ENCODE data around the gene TMEM259.

TMEM259 gene

DNA sequence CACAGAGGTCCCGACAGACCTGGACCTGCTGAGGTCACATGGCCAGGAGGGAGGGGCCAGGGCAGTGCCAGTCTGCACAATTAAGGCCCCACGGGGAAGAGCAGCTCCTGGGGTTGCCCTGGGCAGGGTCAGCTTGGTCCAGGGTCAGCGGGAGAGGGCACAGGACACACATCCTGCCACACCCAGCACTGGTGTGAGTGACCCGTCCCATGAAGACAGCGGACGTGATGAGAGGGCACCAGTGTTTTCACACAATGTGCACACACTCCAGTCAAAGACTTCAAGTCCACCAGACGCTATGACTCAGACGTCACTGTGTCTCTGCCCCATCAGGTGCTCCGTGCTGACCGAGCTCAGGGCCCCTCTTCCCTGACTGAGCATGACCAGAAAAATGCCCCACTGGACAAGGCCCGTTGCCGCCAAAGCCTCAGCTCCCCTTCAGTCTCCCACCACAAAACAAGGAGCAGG is 4.2 kb downstream of the TMEM259 start:
- DNase-seq (ENCODE audit: low read depth), result peak; percentile 58
- peak overlapping the region; percentile 20 for H3K4me3 ChIP-seq (ENCODE audit: low read length)
- no peak for TF ChIP-seq CTCF (conservative IDR thresholded peaks at IDR 0.05; ENCODE audit: low read length)

GRCh38 chr19:1015782-1016646 is 4.9 kb downstream of the TMEM259 start:
- peak overlapping the region; percentile 20 for H3K4me3 ChIP-seq (ENCODE audit: low read length)
- no peak for DNase-seq (ENCODE audit: low read depth)
- TF ChIP-seq CTCF (conservative IDR thresholded peaks at IDR 0.05; ENCODE audit: low read length), result no peak

DNA sequence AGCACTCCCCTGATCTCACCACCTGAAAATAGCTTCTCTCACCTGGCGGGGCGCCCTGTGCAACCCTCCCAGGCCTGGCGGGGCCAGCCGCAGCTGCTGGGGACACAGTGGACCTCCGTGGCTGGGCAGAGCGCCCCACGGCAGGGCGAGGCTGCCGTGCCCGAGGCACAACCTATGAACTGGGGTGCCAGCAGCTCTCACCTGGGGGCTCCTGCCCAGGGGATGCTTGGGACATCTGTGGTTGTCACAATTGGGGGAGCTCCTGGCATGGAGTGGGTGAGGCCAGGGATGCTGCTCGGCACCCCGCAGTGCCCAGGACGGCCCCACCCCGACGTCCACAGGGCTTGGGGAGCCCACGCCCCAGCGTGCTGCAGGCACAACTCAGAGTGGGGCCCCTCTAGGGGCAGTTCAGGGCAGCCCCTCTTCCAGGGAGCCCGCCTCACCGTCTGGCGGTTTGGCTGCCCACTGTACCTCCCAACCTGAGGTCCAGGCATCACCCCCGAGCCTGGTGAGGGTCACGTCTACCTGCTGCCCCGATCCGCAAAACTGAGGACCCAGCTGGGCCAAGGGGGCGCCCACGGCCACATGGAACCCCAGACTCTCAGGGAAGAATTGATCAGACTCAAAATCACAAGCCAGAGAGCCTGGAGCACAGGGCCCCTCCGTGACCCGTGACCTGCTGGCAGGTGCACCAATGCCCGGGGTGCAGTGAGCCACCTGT is 5.7 kb downstream of the TMEM259 start:
- H3K4me3 ChIP-seq (ENCODE audit: low read length), result no peak overlapping the region
- no peak for TF ChIP-seq CTCF (conservative IDR thresholded peaks at IDR 0.05; ENCODE audit: low read length)
- no peak for DNase-seq (ENCODE audit: low read depth)

DNA sequence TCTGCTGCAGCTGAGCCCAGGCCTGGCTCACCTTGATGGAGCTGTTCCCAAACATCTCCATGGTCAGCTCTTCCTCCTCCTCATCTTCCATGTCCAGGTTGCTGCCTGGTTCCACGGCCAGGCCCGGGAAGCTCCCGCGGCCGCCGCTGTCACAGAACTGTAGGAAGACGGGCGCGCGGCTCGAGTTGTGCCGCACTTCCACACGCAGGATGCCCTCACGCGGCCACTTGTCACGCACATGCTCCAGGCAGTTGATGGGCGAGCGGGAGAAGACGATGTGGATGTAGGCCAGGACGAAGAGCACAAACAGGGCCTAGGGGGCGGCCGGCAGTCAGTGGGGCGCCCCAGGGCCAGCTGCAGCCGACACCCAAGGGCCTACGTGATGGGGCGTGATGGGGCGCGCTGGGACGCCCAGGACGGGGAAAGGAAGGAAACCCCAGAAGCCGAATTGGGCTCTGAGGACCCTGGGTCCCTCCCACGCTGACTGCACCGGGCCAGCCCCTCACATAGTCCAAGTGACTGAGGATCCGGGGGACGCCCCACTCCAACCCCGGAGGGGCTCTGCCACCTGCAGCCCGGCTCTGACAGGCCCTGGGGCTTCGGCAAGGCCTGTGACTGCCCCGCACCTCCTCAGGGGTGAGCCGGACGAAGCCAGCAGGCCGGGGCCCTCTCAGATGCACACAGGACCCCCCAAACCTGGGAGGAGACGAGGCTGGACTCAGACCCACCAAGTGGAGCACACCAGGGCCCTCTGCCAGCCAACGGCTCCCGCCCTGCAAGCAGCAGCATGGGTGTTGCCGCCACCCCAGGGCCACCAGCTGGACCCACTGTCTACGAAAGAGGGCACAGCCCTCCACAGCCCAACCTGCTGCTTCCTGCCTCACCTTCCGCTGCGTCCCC is 6.5 kb downstream of the TMEM259 start:
- no peak for TF ChIP-seq CTCF (conservative IDR thresholded peaks at IDR 0.05; ENCODE audit: low read length)
- H3K4me3 ChIP-seq (ENCODE audit: low read length), result no peak overlapping the region
- no peak for DNase-seq (ENCODE audit: low read depth)

DNA sequence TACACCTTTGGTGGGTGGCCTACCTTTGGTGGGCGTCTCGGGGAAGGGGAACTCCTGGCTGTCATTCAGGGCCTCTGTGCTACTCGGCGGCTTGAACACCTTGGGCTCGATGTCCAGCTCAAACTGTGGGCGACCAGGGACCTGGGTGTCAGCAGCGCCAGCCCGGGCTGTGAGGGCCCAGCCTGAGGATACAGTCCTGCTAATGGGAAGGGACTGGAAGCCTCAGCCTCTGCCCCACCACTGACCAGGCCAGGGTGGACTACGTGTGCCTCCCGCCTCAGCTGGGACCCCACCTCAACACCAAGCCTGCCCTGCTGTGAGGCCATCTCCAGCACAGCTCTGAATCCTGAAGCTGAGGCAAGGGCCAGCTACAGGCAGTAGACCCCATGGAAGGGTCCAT is 7.7 kb downstream of the TMEM259 start:
- no peak for TF ChIP-seq CTCF (conservative IDR thresholded peaks at IDR 0.05; ENCODE audit: low read length)
- H3K4me3 ChIP-seq (ENCODE audit: low read length), result no peak overlapping the region
- no peak for DNase-seq (ENCODE audit: low read depth)

- no peak for TF ChIP-seq CTCF (conservative IDR thresholded peaks at IDR 0.05; ENCODE audit: low read length)
- DNase-seq (ENCODE audit: low read depth), result no peak
Measured at GRCh38 chr19:1012334-1012733, 8.6 kb downstream of the TMEM259 start.

More at GRCh38 chr19:1012334-1012733, 8.6 kb downstream of the TMEM259 start:
- no peak overlapping the region for H3K4me3 ChIP-seq (ENCODE audit: low read length)

Measured in AG10803 (cell line).